ENCODE data around the gene ACBD6.
A peak's percentile ranks its signal among the peaks of the same experiment; 100 is the strongest.

ACBD6 gene

GRCh38 chr1:180363246-180363995, 139.0 kb downstream of the ACBD6 start:
- peak; percentile 65 for DNase-seq

- peak; percentile 94 for DNase-seq
Observed at GRCh38 chr1:180360333-180361075, 141.9 kb downstream of the ACBD6 start.

GRCh38 chr1:180358649-180359048, 143.7 kb downstream of the ACBD6 start:
- DNase-seq: peak; percentile 99

GRCh38 chr1:180353945-180354344, 148.4 kb downstream of the ACBD6 start:
- peak; percentile 100 for DNase-seq

GRCh38 chr1:180352588-180352987, 149.8 kb downstream of the ACBD6 start:
- no peak for DNase-seq

- DNase-seq: no peak
Observed at GRCh38 chr1:180352021-180352420, 150.4 kb downstream of the ACBD6 start.

- DNase-seq: no peak
Observed at GRCh38 chr1:180345148-180345547, 157.2 kb downstream of the ACBD6 start.

- peak; percentile 85 for DNase-seq
Observed at GRCh38 chr1:180343921-180344769, 158.2 kb downstream of the ACBD6 start.

GRCh38 chr1:180327089-180327488, 175.3 kb downstream of the ACBD6 start:
- DNase-seq: no peak

GRCh38 chr1:180312926-180313325, 189.5 kb downstream of the ACBD6 start:
- DNase-seq: no peak

GRCh38 chr1:180311011-180311730, 191.2 kb downstream of the ACBD6 start:
- DNase-seq: no peak

- DNase-seq: no peak
Observed at GRCh38 chr1:180310095-180310494, 192.3 kb downstream of the ACBD6 start.

GRCh38 chr1:180309338-180309737, 193.0 kb downstream of the ACBD6 start:
- DNase-seq: no peak

- DNase-seq: no peak
Observed at GRCh38 chr1:180301135-180301742, 201.1 kb downstream of the ACBD6 start.

- DNase-seq: peak; percentile 98
Observed at GRCh38 chr1:180299479-180300221, 202.7 kb downstream of the ACBD6 start.

GRCh38 chr1:180295999-180296398, 206.4 kb downstream of the ACBD6 start:
- DNase-seq: no peak

GRCh38 chr1:180294711-180295110, 207.7 kb downstream of the ACBD6 start:
- DNase-seq: no peak

- DNase-seq: no peak
Observed at GRCh38 chr1:180291004-180291403, 211.4 kb downstream of the ACBD6 start.

- DNase-seq: no peak
Observed at GRCh38 chr1:180290265-180291001, 211.9 kb downstream of the ACBD6 start.

GRCh38 chr1:180288940-180289339, 213.4 kb downstream of the ACBD6 start:
- no peak for DNase-seq
